MCF 10A (cell line): ENCODE results near the gene SLC12A6. TPM values are rescaled to one million over a fixed set of nuclear protein-coding genes. Genes with fewer than 3 reads are reported as not detected.

ENCODE experiments used
- BruUV-seq: library from RNA; stranded (reverse); fragments of 400-500 nt; replicated peaks from 2 replicates; lab custom pipeline; 2021; lab: Mats Ljungman, UMichigan
- CTCF ChIA-PET: fragments of 300-600 bp; sonication (Branson Sonifier 250); formaldehyde crosslinking; extraction: SDS; loops from one replicate; lab custom pipeline; 2021; ENCODE audit warnings: antibody characterized with exemption, inconsistent platforms; lab: Yijun Ruan, JAX
- POLR2A ChIA-PET: fragments of 300-600, 350-650 bp; sonication (Branson Sonifier 250); formaldehyde crosslinking; extraction: SDS; loops from one replicate; lab custom pipeline; 2020; ENCODE audit warnings: antibody characterized with exemption, inconsistent platforms; lab: Yijun Ruan, JAX
- DNase-seq: peaks from one replicate; pipeline ENCODE4 v3.0.0-alpha.2; 2018; ENCODE audit not compliant: unreplicated experiment
- H3K27ac Mint-ChIP-seq: one replicate; pipeline ENCODE4 v1.8.0; 2022; ENCODE audit warnings: mild to moderate bottlenecking, low read depth, mixed read lengths; ENCODE audit not compliant: unreplicated experiment
- H3K27me3 Mint-ChIP-seq: one replicate; pipeline ENCODE4 v1.8.0; 2022; ENCODE audit warnings: mixed read lengths; ENCODE audit not compliant: insufficient read depth, unreplicated experiment
- H3K36me3 Mint-ChIP-seq: one replicate; pipeline ENCODE4 v1.8.0; 2022; ENCODE audit warnings: mild to moderate bottlenecking, moderate library complexity, mixed read lengths; ENCODE audit not compliant: insufficient read depth, unreplicated experiment
- H3K4me1 Mint-ChIP-seq: one replicate; pipeline ENCODE4 v1.8.0; 2022; ENCODE audit warnings: mixed read lengths; ENCODE audit not compliant: insufficient read depth, unreplicated experiment
- H3K4me3 Mint-ChIP-seq: one replicate; pipeline ENCODE4 v1.8.0; 2022; ENCODE audit warnings: mild to moderate bottlenecking, moderate library complexity, mixed read lengths; ENCODE audit not compliant: unreplicated experiment
- H3K9me3 Mint-ChIP-seq: one replicate; pipeline ENCODE4 v1.8.0; 2022; ENCODE audit warnings: mixed read lengths; ENCODE audit not compliant: unreplicated experiment
- CTCF ChIP-seq: fragments of 200-600 bp; IDR thresholded peaks from one replicate; pipeline ENCODE4 v1.8.0; 2022; ENCODE audit warnings: antibody characterized with exemption, mild to moderate bottlenecking; ENCODE audit not compliant: unreplicated experiment
- intact Hi-C: fragments of 100-400 bp; cut with micrococcal nuclease; formaldehyde crosslinking; loops from 2 replicates; pipeline ENCODE4 v1.14.1; 2022
- total RNA-seq: library from RNA; stranded (reverse); gene quantifications from 2 replicates; pipeline ENCODE4 v1.2.3, GENCODE V29; 2022

The SLC12A6 gene
- total RNA-seq, 1 experiment from 2014 or later: 11.7 TPM

DNA sequence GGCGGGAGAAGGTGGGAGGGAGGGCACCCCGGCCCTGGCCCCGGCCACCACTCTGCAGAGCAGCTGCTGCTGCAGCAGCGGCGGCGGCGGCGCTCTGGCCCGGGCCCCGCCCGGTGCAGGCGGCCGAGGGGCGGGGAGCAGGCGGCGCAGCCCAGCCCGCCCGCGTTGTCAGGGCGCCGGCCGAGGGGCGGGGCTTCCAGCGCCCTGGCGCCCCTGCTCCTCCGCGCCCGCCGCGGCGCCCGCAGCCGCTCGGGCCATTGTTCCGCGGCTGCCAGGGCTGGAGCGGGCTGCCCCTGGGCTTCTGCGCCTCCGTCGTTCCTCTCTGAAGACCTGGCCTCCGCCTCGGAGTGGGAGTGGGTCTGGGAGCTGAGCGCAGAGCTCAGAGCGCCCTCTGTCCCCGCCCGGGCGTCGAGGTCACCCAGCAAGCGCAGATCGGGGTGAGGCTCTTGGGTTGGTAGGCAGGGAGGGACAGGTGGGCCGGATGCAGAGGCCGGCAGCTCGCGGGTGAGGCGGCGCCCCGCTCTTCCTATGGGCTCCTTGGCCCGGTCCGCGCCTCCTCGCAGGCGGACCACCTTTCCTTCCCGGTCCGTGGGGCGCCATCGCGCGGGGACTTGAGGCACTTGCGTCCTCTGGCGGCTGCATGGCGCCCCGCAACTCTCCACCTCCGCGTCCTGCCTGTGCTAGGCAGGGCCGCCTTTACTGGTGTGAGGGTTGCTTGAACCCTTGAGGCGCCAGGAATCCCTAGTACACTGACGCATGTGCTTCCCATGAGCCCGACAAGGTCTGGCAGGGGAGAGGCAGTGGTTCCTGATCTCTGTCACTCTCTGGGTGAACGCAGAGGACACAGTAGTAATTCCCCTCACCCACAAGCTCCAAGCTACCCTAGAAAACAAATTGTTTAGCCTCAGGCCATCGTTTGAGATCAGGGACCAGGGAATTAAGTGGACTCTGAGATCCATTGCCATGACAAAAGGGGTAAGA lies 29.8 kb upstream of the SLC12A6 start, which contains the start of gene LPCAT4:
Gene LPCAT4 (minus strand): TSS at position 96 of the 981 bp plus-strand sequence. CDS start 96 bp downstream, outside the sequence.
- H3K27ac Mint-ChIP-seq: peak within 1 kb of the TSS; percentile 70
- peak; percentile 84 for DNase-seq
- no peaks in the 10 kb centered on the region for H3K9me3 Mint-ChIP-seq
- H3K27me3 Mint-ChIP-seq: no peaks in the 10 kb centered on the region
- H3K4me1 Mint-ChIP-seq: peaks cover 20% of the 10 kb centered on the region
- POLR2A ChIA-PET: interaction anchor here (0.7 to 4.2 kb wide), 20 partner anchors 9 to 1139 kb away, joined by 3 to 44 read pairs (median 4); partner anchors contain the start of genes EMC4, KATNBL1, NOP10 and NUTM1
- intact Hi-C loops: loop anchor here (1.0 kb wide), 5 partner anchors 24 to 305 kb away; partner anchors contain the start of genes NOP10 and NUTM1
- CTCF ChIA-PET: interaction anchor here (0.6 to 3.4 kb wide), 48 partner anchors 7 to 1200 kb away, joined by 3 to 41 read pairs (median 4); partner anchors contain the start of genes KATNBL1, NOP10, NUTM1 and SLC12A6
- TSS peak; percentile 60 for BruUV-seq
- peaks cover 13% of the 10 kb centered on the region for H3K36me3 Mint-ChIP-seq
- H3K4me3 Mint-ChIP-seq: peak within 1 kb of the TSS; percentile 79
- peak; percentile 91 for TF ChIP-seq CTCF

- POLR2A ChIA-PET: interaction anchor here (0.8 to 4.2 kb wide), 19 partner anchors 8 to 282 kb away, joined by 3 to 44 read pairs (median 4); partner anchors contain the start of genes EMC4, GOLGA8B, KATNBL1 and NOP10
Observed at GRCh38 chr15:34366271-34367065, 28.9 kb upstream of the SLC12A6 start.

DNA sequence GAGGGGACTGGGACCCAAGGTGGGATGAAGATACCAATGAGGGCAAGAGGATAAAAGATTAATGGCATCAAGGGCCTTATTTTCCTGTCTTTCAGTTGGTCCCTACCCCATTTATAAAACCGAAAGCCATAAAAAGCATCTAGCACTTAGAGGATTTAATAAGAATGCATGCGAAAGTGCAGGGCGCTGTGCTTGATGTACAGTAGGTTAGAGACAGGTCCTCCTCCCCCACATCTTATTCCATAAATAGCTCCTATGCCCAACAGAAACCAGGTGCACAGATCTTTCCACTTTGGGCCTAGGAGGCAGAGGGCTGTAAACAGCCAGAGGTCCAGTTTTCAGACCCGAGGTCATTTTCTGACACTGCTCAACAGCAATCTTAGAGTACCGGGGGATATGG lies 28.3 kb upstream of the SLC12A6 start:
- intact Hi-C loops: no loop called here
- H3K27me3 Mint-ChIP-seq: no peaks in the 10 kb centered on the region
- ChIA-PET POLR2A (interaction anchor here (0.8 to 4.2 kb wide), 14 partner anchors 11 to 282 kb away, joined by 3 to 44 read pairs (median 6); partner anchors contain the start of genes EMC4, GOLGA8B, KATNBL1 and NOP10), CTCF (interaction anchor here (0.5 to 3.4 kb wide), 9 partner anchors 8 to 210 kb away, joined by 3 to 24 read pairs (median 4); partner anchors contain the start of genes KATNBL1, NOP10 and NUTM1)
- no peak for TF ChIP-seq CTCF
- no peaks in the 10 kb centered on the region for H3K9me3 Mint-ChIP-seq
- DNase-seq: no peak
- H3K4me1 Mint-ChIP-seq: peaks cover 20% of the 10 kb centered on the region
- no peak overlapping the region for H3K27ac Mint-ChIP-seq
- H3K36me3 Mint-ChIP-seq: peaks cover 20% of the 10 kb centered on the region
- H3K4me3 Mint-ChIP-seq: peak overlapping the region; percentile 79
- BruUV-seq: no TSS peak

More at GRCh38 chr15:34366271-34367065, 28.9 kb upstream of the SLC12A6 start:
- H3K27me3 Mint-ChIP-seq: no peaks in the 10 kb centered on the region
- CTCF ChIA-PET: interaction anchor here (0.5 to 3.4 kb wide), 29 partner anchors 8 to 357 kb away, joined by 3 to 41 read pairs (median 4); partner anchors contain the start of genes KATNBL1, NOP10 and NUTM1
- peak overlapping the region; percentile 79 for H3K4me3 Mint-ChIP-seq
- DNase-seq: peak; percentile 60
- no peaks in the 10 kb centered on the region for H3K9me3 Mint-ChIP-seq
- peaks cover 15% of the 10 kb centered on the region for H3K36me3 Mint-ChIP-seq
- H3K4me1 Mint-ChIP-seq: peaks cover 20% of the 10 kb centered on the region
- no TSS peak for BruUV-seq
- intact Hi-C loops: loop anchor here (1.0 kb wide), 5 partner anchors 23 to 304 kb away; partner anchors contain the start of genes NOP10 and NUTM1
- no peak for TF ChIP-seq CTCF
- H3K27ac Mint-ChIP-seq: peak overlapping the region; percentile 33
